IMR-90 (cell line): ENCODE measurements around the gene CIC. TPM values are rescaled to one million over a fixed set of nuclear protein-coding genes. Genes with fewer than 3 reads are reported as not detected.

Experiments
- ATAC-seq: fragments of 200-7000 bp; cut with Tn5 transposase; 2 replicates; pipeline ENCODE4 v1.9.1; 2020; ENCODE audit warnings: low read depth, mild to moderate bottlenecking, moderate library complexity
- BruUV-seq: library from RNA; stranded (reverse); fragments of 400-500 nt; replicated peaks from 2 replicates; lab custom pipeline; 2021; lab: Mats Ljungman, UMichigan
- CTCF ChIA-PET: fragments of 300-600 bp; formaldehyde crosslinking; extraction: SDS; loops from one replicate; lab custom pipeline; 2021; ENCODE audit warnings: antibody characterized with exemption; lab: Yijun Ruan, JAX
- POLR2A ChIA-PET: fragments of 300-600 bp; sonication (Branson Sonifier 250); formaldehyde crosslinking; loops from one replicate; lab custom pipeline; 2022; ENCODE audit warnings: antibody characterized with exemption; ENCODE audit not compliant: unreplicated experiment; lab: Charles Lee
- DNase-seq: peaks from one replicate; pipeline ENCODE4 v3.0.0; 2013
- H2AFZ ChIP-seq: replicated peaks from 2 replicates; pipeline ENCODE3; 2013; ENCODE audit warnings: low read length, mild to moderate bottlenecking; ENCODE audit not compliant: poor library complexity
- H2AK5ac ChIP-seq: 2 replicates; pipeline ENCODE4 v1.6.1; 2013; ENCODE audit warnings: low read depth, low read length, inconsistent platforms
- H2AK9ac ChIP-seq: replicated peaks from 2 replicates; pipeline ENCODE3; 2013; ENCODE audit warnings: mild to moderate bottlenecking, low read depth, low read length, moderate library complexity; ENCODE audit not compliant: poor library complexity
- H2BK120ac ChIP-seq: 2 replicates; pipeline ENCODE4 v1.6.1; 2013; ENCODE audit warnings: low read depth, low read length, inconsistent platforms
- H2BK15ac ChIP-seq: 3 replicates; pipeline ENCODE4 v1.6.1; 2013; ENCODE audit warnings: low read depth, low read length, inconsistent platforms
- H2BK20ac ChIP-seq: 2 replicates; pipeline ENCODE4 v1.6.1; 2013; ENCODE audit warnings: low read depth, mild to moderate bottlenecking, inconsistent platforms, low read length, moderate library complexity
- H2BK5ac ChIP-seq: 2 replicates; pipeline ENCODE4 v1.6.1; 2013; ENCODE audit warnings: mild to moderate bottlenecking, low read depth, low read length, inconsistent platforms; ENCODE audit not compliant: poor library complexity, severe bottlenecking
- H3K14ac ChIP-seq: replicated peaks from 2 replicates; pipeline ENCODE4 v1.6.1; 2013; ENCODE audit warnings: low read depth, low read length, inconsistent platforms
- H3K18ac ChIP-seq: 2 replicates; pipeline ENCODE4 v1.6.1; 2013; ENCODE audit warnings: low read depth, low read length, control low read depth
- H3K23ac ChIP-seq: 2 replicates; pipeline ENCODE4 v1.6.1; 2013; ENCODE audit warnings: low read depth, low read length, inconsistent platforms
- H3K27ac ChIP-seq: 2 replicates; pipeline ENCODE4 v1.5.1; 2013; ENCODE audit warnings: mild to moderate bottlenecking, control low read depth, low read length; ENCODE audit not compliant: insufficient read depth
- H3K27me3 ChIP-seq: 2 replicates; pipeline ENCODE4 v1.6.1; 2013; ENCODE audit warnings: low read length; ENCODE audit not compliant: control insufficient read depth, insufficient read depth
- H3K36me3 ChIP-seq: 2 replicates; pipeline ENCODE4 v1.6.1; 2013; ENCODE audit warnings: low read length, mixed read lengths; ENCODE audit not compliant: control insufficient read depth, insufficient read depth
- H3K4ac ChIP-seq: 2 replicates; pipeline ENCODE4 v1.6.1; 2013; ENCODE audit warnings: low read depth, low read length, inconsistent platforms
- H3K4me1 ChIP-seq: 2 replicates; pipeline ENCODE4 v1.6.1; 2013; ENCODE audit warnings: low read length, mixed read lengths; ENCODE audit not compliant: control insufficient read depth, insufficient read depth
- H3K4me2 ChIP-seq: 2 replicates; pipeline ENCODE4 v1.6.1; 2013; ENCODE audit warnings: low read depth, mild to moderate bottlenecking, control low read depth, low read length, moderate library complexity
- H3K4me3 ChIP-seq: 2 replicates; pipeline ENCODE4 v1.5.1; 2013; ENCODE audit warnings: low read depth, mild to moderate bottlenecking, control low read depth, low read length, moderate library complexity; ENCODE audit not compliant: insufficient read depth
- H3K56ac ChIP-seq: 2 replicates; pipeline ENCODE4 v1.6.1; 2013; ENCODE audit warnings: low read length, inconsistent platforms; ENCODE audit not compliant: insufficient read depth; ENCODE audit errors: extremely low read depth
- H3K79me1 ChIP-seq, 2 experiments: 2 replicates each; pipeline ENCODE4 v1.6.1; 2013; ENCODE audit warnings: low read length in 2 of 2, inconsistent platforms in 1 of 2, low read depth in 1 of 2
- H3K9ac ChIP-seq: 2 replicates; pipeline ENCODE4 v1.6.1; 2013; ENCODE audit warnings: low read depth, low read length, control low read depth
- H3K9me1 ChIP-seq: 2 replicates; pipeline ENCODE4 v1.6.1; 2013; ENCODE audit warnings: low read length, inconsistent platforms; ENCODE audit not compliant: insufficient read depth
- H3K9me3 ChIP-seq: 2 replicates; pipeline ENCODE4 v1.6.1; 2013; ENCODE audit warnings: low read length; ENCODE audit not compliant: control insufficient read depth, insufficient read depth
- H4K20me1 ChIP-seq: 2 replicates; pipeline ENCODE4 v1.6.1; 2013; ENCODE audit warnings: low read length, inconsistent platforms; ENCODE audit not compliant: insufficient read depth
- H4K5ac ChIP-seq: 2 replicates; pipeline ENCODE4 v1.6.1; 2013; ENCODE audit warnings: mild to moderate bottlenecking, low read depth, low read length, control low read depth
- H4K8ac ChIP-seq, 2 experiments: 2 replicates each; pipeline ENCODE4 v1.6.1; 2013; ENCODE audit warnings: low read depth in 2 of 2, low read length in 2 of 2, control low read depth in 1 of 2, inconsistent platforms in 1 of 2
- H4K91ac ChIP-seq: 2 replicates; pipeline ENCODE4 v1.6.1; 2013; ENCODE audit warnings: low read depth, low read length, inconsistent platforms; ENCODE audit not compliant: insufficient read depth
- BHLHE40 ChIP-seq: fragments of 150-350 bp; IDR thresholded peaks from 2 replicates; pipeline ENCODE4 v1.6.1; 2016; ENCODE audit warnings: mild to moderate bottlenecking, low read depth, low read length
- CEBPB ChIP-seq: IDR thresholded peaks from 2 replicates; pipeline ENCODE4 v1.6.1; 2012; ENCODE audit warnings: low read depth, low read length, improper control_type of control experiment
- CHD1 ChIP-seq: IDR thresholded peaks from 2 replicates; pipeline ENCODE4 v1.6.1; 2012; ENCODE audit warnings: low read depth, low read length, improper control_type of control experiment
- FOS ChIP-seq: fragments of 150-350 bp; IDR thresholded peaks from 2 replicates; pipeline ENCODE4 v1.6.1; 2016; ENCODE audit warnings: low read depth, low read length
- MAFK ChIP-seq: IDR thresholded peaks from 2 replicates; pipeline ENCODE4 v1.6.1; 2012; ENCODE audit warnings: low read depth, low read length, improper control_type of control experiment
- MAZ ChIP-seq: IDR thresholded peaks from 2 replicates; pipeline ENCODE4 v1.6.1; 2012; ENCODE audit warnings: low read depth, mild to moderate bottlenecking, low read length, improper control_type of control experiment, moderate library complexity, borderline replicate concordance
- MXI1 ChIP-seq: IDR thresholded peaks from 2 replicates; pipeline ENCODE4 v1.6.1; 2012; ENCODE audit warnings: low read depth, mild to moderate bottlenecking, low read length, moderate library complexity, borderline replicate concordance
- NFE2L2 ChIP-seq: fragments of 150-350 bp; IDR thresholded peaks from 2 replicates; pipeline ENCODE4 v1.6.1; 2016; ENCODE audit warnings: low read depth, mild to moderate bottlenecking, low read length
- POLR2A ChIP-seq: IDR thresholded peaks from 2 replicates; pipeline ENCODE4 v1.6.1; 2012; ENCODE audit warnings: mild to moderate bottlenecking, low read depth, low read length
- RAD21 ChIP-seq: IDR thresholded peaks from 2 replicates; pipeline ENCODE4 v1.6.1; 2012; ENCODE audit warnings: low read length, improper control_type of control experiment
- RCOR1 ChIP-seq: IDR thresholded peaks from 2 replicates; pipeline ENCODE4 v1.6.1; 2012; ENCODE audit warnings: mild to moderate bottlenecking, low read length, improper control_type of control experiment; ENCODE audit not compliant: insufficient replicate concordance
- RFX5 ChIP-seq: IDR thresholded peaks from 2 replicates; pipeline ENCODE4 v1.8.0; 2012; ENCODE audit warnings: low read depth, mild to moderate bottlenecking, low read length, moderate library complexity
- SMC3 ChIP-seq: fragments of 150-350 bp; IDR thresholded peaks from 2 replicates; pipeline ENCODE4 v1.6.1; 2016; ENCODE audit warnings: low read depth, mild to moderate bottlenecking, antibody characterized with exemption, low read length, moderate library complexity
- WGBS, 2 experiments: methylation state at CpG; one replicate each; pipeline versions ENCODE4 v1.1.5 to v1.1.7; 2013; ENCODE audit warnings: missing lambda C conversion rate in 2 of 2; ENCODE audit not compliant: insufficient read length in 1 of 2; ENCODE audit errors: extremely low coverage in 2 of 2; 5-methylcytosine and 5-hydroxymethylcytosine counted together
- dilution Hi-C: fragments of 300-500 bp; cut with HindIII; formaldehyde crosslinking; loops from one replicate; pipeline ENCODE4 v1.14.3; 2018; ENCODE audit warnings: low sequenced_read_pairs; ENCODE audit not compliant: unreplicated experiment
- in situ Hi-C: fragments of 300-500 bp; cut with MboI; formaldehyde crosslinking; loops from 3 replicates; pipeline ENCODE4 v1.14.3; 2019; ENCODE audit warnings: low sequenced_read_pairs, inconsistent platforms, mixed read lengths
- intact Hi-C: fragments of 100-400 bp; cut with micrococcal nuclease; formaldehyde crosslinking; loops from 2 replicates; pipeline ENCODE4 v1.10.0; 2022
- polyA plus RNA-seq, 3 experiments: library from polyadenylated mRNA; depleted of rRNA; stranded (reverse); fragments of >200 nt; gene quantifications; 2 replicates each; pipeline ENCODE4 v1.2.3, GENCODE V29; 2012; ENCODE audit warnings: low replicate concordance in 1 of 3
- total RNA-seq: library from RNA; depleted of rRNA; stranded (reverse); fragments of >200 nt; gene quantifications from 2 replicates; pipeline ENCODE4 v1.2.3, GENCODE V29; 2012
- TF ChIP-seq, protein P1 (sequence below): fragments of 150-350 bp; IDR thresholded peaks from 2 replicates; pipeline ENCODE4 v1.6.1; 2016; ENCODE audit warnings: low read depth, mild to moderate bottlenecking, low read length, moderate library complexity, borderline replicate concordance
- TF ChIP-seq, protein P2 (sequence below): fragments of 150-350 bp; IDR thresholded peaks from 2 replicates; pipeline ENCODE4 v1.6.1; 2017; ENCODE audit warnings: mild to moderate bottlenecking, antibody characterized with exemption, low read length, low read depth
- TF ChIP-seq, protein P3 (sequence below): conservative IDR thresholded peaks from 2 replicates; pipeline ENCODE4 v1.5.1; 2012; ENCODE audit warnings: mild to moderate bottlenecking, low read depth, low read length, improper control_type of control experiment

CIC gene
- total and polyA plus RNA-seq, 2 of the 4 experiments (the other 2 are of a cell fraction), result 1.8 to 23.2 TPM

DNA sequence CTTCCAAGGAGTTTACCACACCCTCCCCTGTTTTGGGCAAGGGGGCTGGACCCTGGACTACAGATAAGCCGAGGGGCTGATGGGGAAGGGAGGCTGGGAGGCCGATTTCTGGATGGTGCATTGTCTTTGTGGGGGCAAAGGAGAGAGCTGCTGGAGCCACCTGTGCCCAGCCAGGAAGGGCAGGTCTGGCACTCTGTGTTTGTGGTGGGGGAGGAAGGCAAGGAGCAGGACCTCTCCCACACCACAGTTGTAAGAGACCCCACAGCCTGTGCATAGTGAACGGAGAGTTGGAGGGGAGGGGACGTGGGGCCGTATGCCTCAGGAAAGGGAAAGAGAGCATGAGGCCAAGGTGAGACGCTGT, 16.9 kb downstream of the CIC start:
- Histone ChIP-seq H2BK20ac (no peak overlapping the region), H3K9ac (0 out of 2 replicates have a peak overlapping the region, but pooled peaks have one; percentile 9), H2AFZ (peak overlapping the region; percentile 40), H2BK5ac (no peak overlapping the region), H4K5ac (no peak overlapping the region), H3K18ac (no peak overlapping the region), H3K56ac (no peak overlapping the region), H3K27me3 (no peaks in the 10 kb centered on the region), H4K91ac (no peak overlapping the region), H3K36me3 (peaks cover 38% of the 10 kb centered on the region), H3K14ac (0 out of 2 replicates have a peak overlapping the region, but pooled peaks have one; percentile 20), H3K4ac (peak overlapping the region; percentile 40), H3K27ac (peak overlapping the region; percentile 3; the same call in 1 of the 2 replicates), H2BK120ac (no peak overlapping the region), H4K20me1 (peaks cover 38% of the 10 kb centered on the region), H3K4me1 (peaks cover 39% of the 10 kb centered on the region), H2AK5ac (peak overlapping the region; percentile 46), H3K79me1 (peaks cover 27 to 60% of the 10 kb centered on the region in 2 experiments), H3K9me3 (no peaks in the 10 kb centered on the region), H2BK15ac (no peak overlapping the region), H3K4me3 (no peak overlapping the region), H3K23ac (peak overlapping the region; percentile 85), H2AK9ac (peak overlapping the region; percentile 89), H4K8ac (peak overlapping the region in 1 of 2 experiments; percentile 14; a peak in 1 of 4 replicates), H3K4me2 (peak overlapping the region; percentile 94; the same call in 1 of the 2 replicates), H3K9me1 (peaks cover 16% of the 10 kb centered on the region)
- ChIA-PET POLR2A (interaction anchor here (0.6 kb wide), 1 partner anchor 42 kb away, joined by 10 read pairs; no protein-coding TSS in a partner anchor), CTCF (no interaction called here)
- no TSS peak for BruUV-seq
- 58% methylated on average over 2 of the region's 6 CpGs; no CpG with 5 or more reads in 1 of the 2 experiments for WGBS, 2 experiments
- intact Hi-C loops, result no loop called here
- DNase-seq, result no peak
- in situ Hi-C loops, result no loop called here
- dilution Hi-C loops, result no loop called here
- TF ChIP-seq SMC3 (no peak), MAFK (no peak), RAD21 (no peak), BHLHE40 (no peak), FOS (no peak), CEBPB (no peak), NFE2L2 (no peak), POLR2A (no peak), CHD1 (no peak), RFX5 (no peak), MAZ (no peak), MXI1 (no peak), RCOR1 (no peak)
- TF ChIP-seq, protein P1, sequence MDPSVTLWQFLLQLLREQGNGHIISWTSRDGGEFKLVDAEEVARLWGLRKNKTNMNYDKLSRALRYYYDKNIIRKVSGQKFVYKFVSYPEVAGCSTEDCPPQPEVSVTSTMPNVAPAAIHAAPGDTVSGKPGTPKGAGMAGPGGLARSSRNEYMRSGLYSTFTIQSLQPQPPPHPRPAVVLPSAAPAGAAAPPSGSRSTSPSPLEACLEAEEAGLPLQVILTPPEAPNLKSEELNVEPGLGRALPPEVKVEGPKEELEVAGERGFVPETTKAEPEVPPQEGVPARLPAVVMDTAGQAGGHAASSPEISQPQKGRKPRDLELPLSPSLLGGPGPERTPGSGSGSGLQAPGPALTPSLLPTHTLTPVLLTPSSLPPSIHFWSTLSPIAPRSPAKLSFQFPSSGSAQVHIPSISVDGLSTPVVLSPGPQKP, result no peak
- TF ChIP-seq, protein P2, sequence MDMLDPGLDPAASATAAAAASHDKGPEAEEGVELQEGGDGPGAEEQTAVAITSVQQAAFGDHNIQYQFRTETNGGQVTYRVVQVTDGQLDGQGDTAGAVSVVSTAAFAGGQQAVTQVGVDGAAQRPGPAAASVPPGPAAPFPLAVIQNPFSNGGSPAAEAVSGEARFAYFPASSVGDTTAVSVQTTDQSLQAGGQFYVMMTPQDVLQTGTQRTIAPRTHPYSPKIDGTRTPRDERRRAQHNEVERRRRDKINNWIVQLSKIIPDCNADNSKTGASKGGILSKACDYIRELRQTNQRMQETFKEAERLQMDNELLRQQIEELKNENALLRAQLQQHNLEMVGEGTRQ, result no peak
- TF ChIP-seq, protein P3, sequence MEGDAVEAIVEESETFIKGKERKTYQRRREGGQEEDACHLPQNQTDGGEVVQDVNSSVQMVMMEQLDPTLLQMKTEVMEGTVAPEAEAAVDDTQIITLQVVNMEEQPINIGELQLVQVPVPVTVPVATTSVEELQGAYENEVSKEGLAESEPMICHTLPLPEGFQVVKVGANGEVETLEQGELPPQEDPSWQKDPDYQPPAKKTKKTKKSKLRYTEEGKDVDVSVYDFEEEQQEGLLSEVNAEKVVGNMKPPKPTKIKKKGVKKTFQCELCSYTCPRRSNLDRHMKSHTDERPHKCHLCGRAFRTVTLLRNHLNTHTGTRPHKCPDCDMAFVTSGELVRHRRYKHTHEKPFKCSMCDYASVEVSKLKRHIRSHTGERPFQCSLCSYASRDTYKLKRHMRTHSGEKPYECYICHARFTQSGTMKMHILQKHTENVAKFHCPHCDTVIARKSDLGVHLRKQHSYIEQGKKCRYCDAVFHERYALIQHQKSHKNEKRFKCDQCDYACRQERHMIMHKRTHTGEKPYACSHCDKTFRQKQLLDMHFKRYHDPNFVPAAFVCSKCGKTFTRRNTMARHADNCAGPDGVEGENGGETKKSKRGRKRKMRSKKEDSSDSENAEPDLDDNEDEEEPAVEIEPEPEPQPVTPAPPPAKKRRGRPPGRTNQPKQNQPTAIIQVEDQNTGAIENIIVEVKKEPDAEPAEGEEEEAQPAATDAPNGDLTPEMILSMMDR, result no peak
- no peak for ATAC-seq
